Measurements from ENCODE around the gene MAP4K4.
"Not testable (repeated sequence)": the region's sequence is repeated elsewhere in the genome, so short reads cannot be mapped to it uniquely, and the experiment has no call there.

Gene MAP4K4

GRCh38 chr2:101883860-101884259 is 186.4 kb downstream of the MAP4K4 start:
- peak; percentile 6 for DNase-seq

- DNase-seq = no peak
Observed at GRCh38 chr2:101884423-101884822, 186.9 kb downstream of the MAP4K4 start.

GRCh38 chr2:101887328-101887727 is 189.8 kb downstream of the MAP4K4 start:
- DNase-seq = no peak

- no peak for DNase-seq
Observed at GRCh38 chr2:101889460-101890098, 192.1 kb downstream of the MAP4K4 start.

- DNase-seq = no peak
Observed at GRCh38 chr2:101892377-101892776, 194.9 kb downstream of the MAP4K4 start.

GRCh38 chr2:101893681-101894381 is 196.3 kb downstream of the MAP4K4 start:
- DNase-seq = no peak

- no peak for DNase-seq
Observed at GRCh38 chr2:101895039-101895438, 197.5 kb downstream of the MAP4K4 start.

- DNase-seq = no peak
Observed at GRCh38 chr2:101895819-101896322, 198.4 kb downstream of the MAP4K4 start.

- DNase-seq = no peak
Observed at GRCh38 chr2:101897301-101897700, 199.8 kb downstream of the MAP4K4 start.

- no peak for DNase-seq
Observed at GRCh38 chr2:101899265-101899664, 201.8 kb downstream of the MAP4K4 start.

- DNase-seq = no peak
Observed at GRCh38 chr2:101899871-101900270, 202.4 kb downstream of the MAP4K4 start.

GRCh38 chr2:101900375-101900774 is 202.9 kb downstream of the MAP4K4 start:
- no peak for DNase-seq

- no peak for DNase-seq
Observed at GRCh38 chr2:101901241-101901640, 203.7 kb downstream of the MAP4K4 start.

- no peak for DNase-seq
Observed at GRCh38 chr2:101902169-101902568, 204.7 kb downstream of the MAP4K4 start.

- DNase-seq = no peak
Observed at GRCh38 chr2:101904916-101905315, 207.4 kb downstream of the MAP4K4 start.

- no peak for DNase-seq
Observed at GRCh38 chr2:101905746-101906336, 208.3 kb downstream of the MAP4K4 start.

- DNase-seq = no peak
Observed at GRCh38 chr2:101909760-101910159, 212.3 kb downstream of the MAP4K4 start.

GRCh38 chr2:101912545-101912944 is 215.0 kb downstream of the MAP4K4 start:
- no peak for DNase-seq

- DNase-seq = no peak
Observed at GRCh38 chr2:101921319-101921952, 223.9 kb downstream of the MAP4K4 start.

- no peak for DNase-seq
Observed at GRCh38 chr2:101921953-101922325, 224.4 kb downstream of the MAP4K4 start.

GRCh38 chr2:101924311-101924710 is 226.8 kb downstream of the MAP4K4 start:
- not testable (repeated sequence) for DNase-seq

- DNase-seq = peak; percentile 13
Observed at GRCh38 chr2:101930019-101930418, 232.5 kb downstream of the MAP4K4 start.

GRCh38 chr2:101930847-101931246 is 233.3 kb downstream of the MAP4K4 start:
- DNase-seq = no peak

GRCh38 chr2:101931402-101931801 is 233.9 kb downstream of the MAP4K4 start:
- DNase-seq = no peak

Data from NCI-H2029 treated with DMSO at 0.1 percent for 48 hours (cell line).